Upper lobe of left lung (tissue), 6 donors: ENCODE measurements around the gene PRAMEF12. TPM values are rescaled to one million over a fixed set of nuclear protein-coding genes. Genes with fewer than 3 reads are reported as not detected.

Experiments
- ATAC-seq, 2 donors: fragments of 200-7000 bp; cut with Tn5 transposase; one replicate each; pipeline ENCODE4 v1.9.1; 2022; ENCODE audit warnings: mild to moderate bottlenecking in 2 of 2, moderate library complexity in 2 of 2; ENCODE audit not compliant: low FRiP score in 2 of 2
- DNase-seq, 2 donors: peaks; one replicate each; pipeline ENCODE4 v3.0.0-alpha.2; 2019 to 2020
- H3K27ac ChIP-seq, 4 donors: fragments of 200-600 bp; sonication (generic); one replicate each; pipeline ENCODE4 v1.5.1; 2016 to 2019
- H3K27me3 ChIP-seq, 4 donors: fragments of 200-600 bp; sonication (generic); one replicate each; pipeline ENCODE4 v1.5.1; 2017 to 2019
- H3K36me3 ChIP-seq, 4 donors: fragments of 200-600 bp; sonication (generic); one replicate each; pipeline ENCODE4 v1.5.1; 2016 to 2019
- H3K4me1 ChIP-seq, 4 donors: fragments of 200-600 bp; sonication (generic); one replicate each; pipeline ENCODE4 v1.5.1; 2018 to 2019
- H3K4me3 ChIP-seq, 4 donors: fragments of 200-600 bp; sonication (generic); one replicate each; pipeline ENCODE4 v1.5.1; 2017 to 2019; ENCODE audit warnings: mild to moderate bottlenecking in 2 of 4, moderate library complexity in 1 of 4
- H3K9me3 ChIP-seq, 4 donors: fragments of 200-600 bp; sonication (generic); one replicate each; pipeline ENCODE4 v1.5.1; 2018 to 2019
- CTCF ChIP-seq, 6 experiments: fragments of 450-650 bp in 4 of 6; fragments of 200-600 bp in 2 of 6; sonication (generic) in 2 of 6; IDR thresholded peaks; one replicate each; pipeline ENCODE4 v1.5.1; 2016 to 2019; ENCODE audit warnings: antibody characterized with exemption in 6 of 6
- EP300 ChIP-seq, 4 donors: sonication (generic); formaldehyde crosslinking; IDR thresholded peaks; one replicate each; pipeline ENCODE4 v1.5.1; 2017; ENCODE audit warnings: antibody characterized with exemption in 4 of 4, control low read depth in 2 of 4
- POLR2A ChIP-seq, 4 donors: fragments of 450-650 bp; IDR thresholded peaks; one replicate each; pipeline ENCODE4 v1.5.1; 2016 to 2017; ENCODE audit warnings: antibody characterized with exemption in 4 of 4, mild to moderate bottlenecking in 2 of 4
- POLR2AphosphoS5 ChIP-seq, 2 donors: sonication (generic); formaldehyde crosslinking; IDR thresholded peaks; one replicate each; pipeline ENCODE4 v1.5.1; 2017; ENCODE audit warnings: antibody characterized with exemption in 2 of 2
- WGBS, 2 donors: methylation state at CpG; one replicate each; pipeline ENCODE4 v1.1.5; 2017 to 2018; 5-methylcytosine and 5-hydroxymethylcytosine counted together
- total RNA-seq, 6 donors: library from RNA; depleted of rRNA in 4 of 6; stranded (reverse); fragments of >200 nt in 4 of 6; gene quantifications; one replicate each; pipeline versions ENCODE4 v1.1.0 to v1.2.1, GENCODE V29; 2016 to 2021
- donor health status: DM: no; HTN: no; CAD: no; lungs with moderate emphysema.
- donor health status: DM: no; HTN: yes; CAD: no; lungs with severe emphysema.

PRAMEF12 gene
- total RNA-seq, 6 donors from 2014 or later, result not detected

- H3K27me3 ChIP-seq, result no peaks in the 10 kb centered on the region
- no peak overlapping the region for H3K27ac ChIP-seq
- peak in 1 of 2 donors; percentile 29 for ATAC-seq
- no peak overlapping the region for H3K4me3 ChIP-seq
- TF ChIP-seq POLR2A (IDR thresholded peaks at IDR 0.05) (no peak), EP300 (IDR thresholded peaks at IDR 0.05) (no peak)
- H3K9me3 ChIP-seq, result no peaks in the 10 kb centered on the region
- no peaks in the 10 kb centered on the region for H3K36me3 ChIP-seq
- no peaks in the 10 kb centered on the region for H3K4me1 ChIP-seq
- WGBS, 2 donors, result 57 to 78% methylated on average over 1 to 2 of the region's 2 CpGs
- no peak for DNase-seq
These were observed 4.5 kb upstream of the PRAMEF12 start for GRCh38 chr1:12769031-12769430.

- H3K4me1 ChIP-seq, result no peaks in the 10 kb centered on the region
- ATAC-seq (peak in 1 of 2 donors; percentile 20), DNase-seq (no peak)
- no peaks in the 10 kb centered on the region for H3K36me3 ChIP-seq
- H3K27me3 ChIP-seq, result no peaks in the 10 kb centered on the region
- no peaks in the 10 kb centered on the region for H3K9me3 ChIP-seq
- TF ChIP-seq EP300 (IDR thresholded peaks at IDR 0.05) (no peak), CTCF (IDR thresholded peaks at IDR 0.05) (no peak), POLR2AphosphoS5 (IDR thresholded peaks at IDR 0.05) (no peak), POLR2A (IDR thresholded peaks at IDR 0.05) (no peak)
- WGBS, 2 donors, result 55 to 64% methylated on average over 5 to 7 of the region's 7 CpGs
- no peak overlapping the region for H3K4me3 ChIP-seq
- H3K27ac ChIP-seq, result no peak overlapping the region
These were observed 3.5 kb upstream of the PRAMEF12 start for GRCh38 chr1:12769976-12770505.

GRCh38 chr1:12770620-12771019 lies 2.9 kb upstream of the PRAMEF12 start:
- no peaks in the 10 kb centered on the region for H3K9me3 ChIP-seq
- no peaks in the 10 kb centered on the region for H3K4me1 ChIP-seq
- ATAC-seq (no peak), DNase-seq (no peak)
- H3K36me3 ChIP-seq, result no peaks in the 10 kb centered on the region
- H3K4me3 ChIP-seq, result no peak overlapping the region
- TF ChIP-seq EP300 (IDR thresholded peaks at IDR 0.05) (no peak), CTCF (IDR thresholded peaks at IDR 0.05) (no peak), POLR2A (IDR thresholded peaks at IDR 0.05) (no peak), POLR2AphosphoS5 (IDR thresholded peaks at IDR 0.05) (no peak)
- no peaks in the 10 kb centered on the region for H3K27me3 ChIP-seq
- H3K27ac ChIP-seq, result no peak overlapping the region
- WGBS, 2 donors, result 100% methylated on average over 1 to 2 of the region's 2 CpGs

- 75 to 94% methylated on average over 2 to 5 of the region's 5 CpGs for whole genome bisulfite sequencing, 2 donors
- Histone ChIP-seq H3K9me3 (no peaks in the 10 kb centered on the region), H3K4me3 (no peak overlapping the region), H3K36me3 (no peaks in the 10 kb centered on the region), H3K27ac (no peak overlapping the region), H3K27me3 (no peaks in the 10 kb centered on the region), H3K4me1 (no peaks in the 10 kb centered on the region)
- DNase-seq, result no peak
- ATAC-seq, result no peak
- TF ChIP-seq POLR2A (IDR thresholded peaks at IDR 0.05) (no peak), POLR2AphosphoS5 (IDR thresholded peaks at IDR 0.05) (no peak), CTCF (IDR thresholded peaks at IDR 0.05) (no peak), EP300 (IDR thresholded peaks at IDR 0.05) (no peak)
These were observed 2.4 kb upstream of the PRAMEF12 start for GRCh38 chr1:12771186-12771585.

GRCh38 chr1:12772520-12772919 lies 1.0 kb upstream of the PRAMEF12 start:
- WGBS, 2 donors, result 87 to 90% methylated on average over 5 of the region's 5 CpGs
- Histone ChIP-seq H3K4me1 (no peaks in the 10 kb centered on the region), H3K27me3 (no peaks in the 10 kb centered on the region), H3K27ac (no peak overlapping the region), H3K9me3 (no peaks in the 10 kb centered on the region), H3K4me3 (no peak overlapping the region), H3K36me3 (no peaks in the 10 kb centered on the region)
- no peak for ATAC-seq
- TF ChIP-seq CTCF (IDR thresholded peaks at IDR 0.05), result no peak
- TF ChIP-seq POLR2A (IDR thresholded peaks at IDR 0.05), result no peak
- no peak for DNase-seq
